Lung (tissue), 12 donors: Measurements from ENCODE around the gene AMN. TPM values are rescaled to one million over a fixed set of nuclear protein-coding genes. Genes with fewer than 3 reads are reported as not detected.

Experiments used
- ATAC-seq: fragments of 200-7000 bp; cut with Tn5 transposase; one replicate; pipeline ENCODE4 v1.9.1; 2020; ENCODE audit warnings: moderate number of reproducible peaks; ENCODE audit not compliant: insufficient read depth, low FRiP score
- DNase-seq, 3 donors: peaks; one replicate each; pipeline ENCODE4 v3.0.0-alpha.2; 2013 to 2017
- H3K27ac ChIP-seq, 2 donors: one replicate each; pipeline ENCODE4 v1.5.1; 2013; ENCODE audit warnings: mild to moderate bottlenecking in 2 of 2, moderate library complexity in 2 of 2, control low read depth in 1 of 2, inconsistent platforms in 1 of 2, low read depth in 1 of 2, low read length in 1 of 2
- H3K27me3 ChIP-seq, 3 donors: one replicate each; pipeline ENCODE4 v1.5.1; 2013; ENCODE audit warnings: low read length in 2 of 3; ENCODE audit not compliant: control insufficient read depth in 3 of 3, insufficient read depth in 3 of 3
- H3K36me3 ChIP-seq, 4 donors: one replicate each; pipeline ENCODE4 v1.5.1; 2013; ENCODE audit warnings: low read length in 4 of 4, mild to moderate bottlenecking in 1 of 4, moderate library complexity in 1 of 4; ENCODE audit not compliant: control insufficient read depth in 4 of 4, insufficient read depth in 4 of 4
- H3K4me1 ChIP-seq, 5 donors: one replicate each; pipeline ENCODE4 v1.5.1; 2013; ENCODE audit warnings: low read length in 5 of 5, mild to moderate bottlenecking in 2 of 5, moderate library complexity in 1 of 5; ENCODE audit not compliant: control insufficient read depth in 5 of 5, insufficient read depth in 5 of 5
- H3K4me3 ChIP-seq: one replicate; pipeline ENCODE4 v1.5.1; 2013; ENCODE audit warnings: mild to moderate bottlenecking, control low read depth, moderate library complexity
- H3K9ac ChIP-seq, 2 donors: one replicate each; pipeline ENCODE4 v1.5.1; 2013; ENCODE audit warnings: low read length in 2 of 2, control low read depth in 1 of 2; ENCODE audit not compliant: insufficient read depth in 1 of 2
- H3K9me3 ChIP-seq, 4 donors: one replicate each; pipeline ENCODE4 v1.5.1; 2013; ENCODE audit warnings: low read length in 3 of 4, mild to moderate bottlenecking in 1 of 4, moderate library complexity in 1 of 4; ENCODE audit not compliant: control insufficient read depth in 4 of 4, insufficient read depth in 3 of 4
- CTCF ChIP-seq: IDR thresholded peaks from 2 replicates; pipeline ENCODE4 v1.5.1; 2012; ENCODE audit warnings: mild to moderate bottlenecking; ENCODE audit errors: control extremely low read depth, extremely low read depth
- WGBS, 2 donors: extraction: QIAGEN DNeasy Blood & Tissue Kit; methylation state at CpG; one replicate each; pipeline ENCODE4 v1.1.7; 2013; 5-methylcytosine and 5-hydroxymethylcytosine counted together
- polyA plus RNA-seq, 2 donors: library from polyadenylated mRNA; stranded (reverse); fragments of 200-250 nt; gene quantifications; one replicate each; pipeline ENCODE4 v1.2.1, GENCODE V29; 2013
- total RNA-seq, 2 donors: library from RNA; depleted of rRNA in 1 of 2; stranded (reverse); fragments of >200 nt in 1 of 2; gene quantifications; one replicate each; pipeline ENCODE4 v1.2.1, GENCODE V29; 2014 to 2021
- donor health status: control.
- donor health status: control.
- donor health status: Bipolar disorder and iron deficiency.
- donor health status: healthy.
- donor health status: DM: yes; HTN: yes; CAD: no.

The AMN gene
- total and polyA plus RNA-seq, 4 donors = 0.94 to 24.7 (median 12.6) TPM

GRCh38 chr14:102970496-102970895 is 48.0 kb downstream of the AMN start:
- Histone ChIP-seq H3K27ac (no peak overlapping the region), H3K9me3 (no peaks in the 10 kb centered on the region), H3K9ac (no peak overlapping the region), H3K27me3 (no peaks in the 10 kb centered on the region), H3K4me1 (no peaks in the 10 kb centered on the region), H3K36me3 (peaks cover 40 to 63% (median 51%) of the 10 kb centered on the region in 4 donors), H3K4me3 (no peak overlapping the region)
- TF ChIP-seq CTCF = no peak
- DNase-seq = no peak
- no peak for ATAC-seq
- 87 to 91% methylated on average over 10 of the region's 10 CpGs for WGBS, 2 donors

GRCh38 chr14:102971314-102971713 is 48.9 kb downstream of the AMN start:
- Histone ChIP-seq H3K4me3 (no peak overlapping the region), H3K36me3 (peaks cover 37 to 58% (median 48%) of the 10 kb centered on the region in 4 donors), H3K9ac (no peak overlapping the region), H3K27me3 (no peaks in the 10 kb centered on the region), H3K27ac (no peak overlapping the region), H3K4me1 (no peaks in the 10 kb centered on the region), H3K9me3 (no peaks in the 10 kb centered on the region)
- ATAC-seq (no peak), DNase-seq (peak in 1 of 3 donors; percentile 20)
- TF ChIP-seq CTCF = no peak
- 74 to 89% methylated on average over 9 of the region's 9 CpGs for WGBS, 2 donors

GRCh38 chr14:102971836-102972606 is 49.6 kb downstream of the AMN start:
- no peaks in the 10 kb centered on the region for H3K4me1 ChIP-seq
- peaks cover 33 to 57% (median 45%) of the 10 kb centered on the region in 4 donors for H3K36me3 ChIP-seq
- no peak overlapping the region for H3K27ac ChIP-seq
- no peak for TF ChIP-seq CTCF
- no peaks in the 10 kb centered on the region for H3K9me3 ChIP-seq
- H3K27me3 ChIP-seq = no peaks in the 10 kb centered on the region
- 96 to 97% methylated on average over 24 to 25 of the region's 25 CpGs for WGBS, 2 donors
- DNase-seq (no peak), ATAC-seq (no peak)
- no peak overlapping the region for H3K4me3 ChIP-seq
- H3K9ac ChIP-seq = no peak overlapping the region
